GM21576 (cell line): Measurements from ENCODE around the gene HS3ST4.
"Not testable (repeated sequence)": the region's sequence is repeated elsewhere in the genome, so short reads cannot be mapped to it uniquely, and the experiment has no call there.

Experiments
- ATAC-seq: cut with Tn5 transposase; IDR thresholded peaks from one replicate; pipeline ENCODE4 v1.9.1; 2021; ENCODE audit warnings: mild to moderate bottlenecking, moderate library complexity; ENCODE audit not compliant: unreplicated experiment

The HS3ST4 gene

DNA sequence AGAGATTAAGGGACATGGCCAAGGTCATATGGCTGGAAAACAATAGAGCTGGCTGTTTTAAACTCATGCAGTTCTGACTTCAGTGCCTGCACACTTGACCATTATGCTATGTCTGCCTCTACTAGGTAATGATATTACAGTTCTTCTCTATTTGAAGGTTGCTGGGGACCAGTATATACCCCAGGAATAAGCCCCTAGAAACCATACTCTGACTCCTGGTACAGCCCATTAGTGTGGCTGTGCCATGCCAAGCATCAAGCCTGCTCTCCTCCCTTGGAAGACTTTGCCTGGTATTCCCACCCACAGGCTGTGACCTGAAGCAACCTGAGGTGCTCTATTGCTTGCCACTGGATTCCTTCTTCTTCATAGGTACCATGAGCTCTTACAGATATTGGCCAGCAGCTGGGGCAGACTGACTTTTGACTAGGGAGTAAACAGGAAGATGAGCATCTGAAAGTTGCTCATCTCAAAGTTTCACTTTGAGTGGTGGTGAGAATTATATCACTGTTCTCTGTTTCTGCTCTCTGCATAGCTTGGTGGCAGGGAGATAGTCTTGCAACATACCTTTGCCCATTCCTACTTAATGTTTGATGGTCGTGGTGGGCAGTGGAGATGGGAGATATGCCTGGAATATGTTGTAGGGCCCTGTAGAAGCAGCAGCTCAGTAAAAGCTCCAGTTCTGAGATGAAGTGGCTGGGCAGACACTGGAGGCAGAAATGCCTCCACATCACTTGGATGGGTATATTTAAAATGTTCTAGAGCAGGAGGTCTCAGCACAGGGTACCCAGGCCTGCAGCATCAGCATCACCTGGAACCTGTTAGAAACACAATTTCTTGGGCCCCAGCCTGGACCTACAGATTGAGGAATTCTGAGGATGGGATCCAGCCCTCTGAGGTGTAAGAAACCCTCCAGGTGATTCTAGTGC, 274.7 kb downstream of the HS3ST4 start:
- peak; percentile 84 for ATAC-seq

DNA sequence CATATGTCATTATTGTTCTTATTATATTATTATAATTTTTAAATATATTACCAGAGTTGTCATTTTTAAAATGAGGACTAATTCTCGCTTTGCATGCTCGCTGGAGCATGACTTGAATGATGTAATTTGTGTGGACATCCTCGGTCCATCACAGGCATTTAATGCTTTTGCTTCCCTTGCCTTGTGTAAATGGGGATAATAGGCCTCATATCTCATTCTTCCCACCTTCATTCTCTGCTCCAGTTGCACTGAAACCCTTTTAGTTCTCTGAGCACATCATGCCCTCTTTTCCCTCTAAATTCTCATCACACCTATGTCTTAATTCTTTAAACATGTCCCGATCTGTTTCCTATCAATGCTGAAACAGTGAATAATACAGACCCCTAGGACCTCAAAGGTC, 285.4 kb downstream of the HS3ST4 start:
- ATAC-seq, result no peak

DNA sequence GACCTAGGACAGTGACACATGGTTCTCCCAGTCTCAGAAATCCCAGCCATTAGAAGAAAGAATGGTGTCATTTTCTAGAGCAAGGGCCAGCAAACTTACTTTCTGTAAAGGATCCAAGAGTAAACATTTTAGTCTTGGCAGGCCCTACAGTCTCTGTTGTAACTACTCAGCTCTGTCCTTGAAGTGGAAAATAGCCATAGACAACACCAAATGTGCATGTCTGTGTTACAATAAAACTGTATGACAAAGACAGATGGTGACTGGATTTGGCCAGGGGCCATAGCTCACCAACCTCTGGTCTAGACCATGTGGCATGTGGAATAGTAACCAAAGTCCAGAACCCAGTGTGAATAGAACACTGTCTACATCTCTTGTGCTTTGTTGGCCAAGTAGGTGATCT, 286.5 kb downstream of the HS3ST4 start:
- no peak for ATAC-seq

DNA sequence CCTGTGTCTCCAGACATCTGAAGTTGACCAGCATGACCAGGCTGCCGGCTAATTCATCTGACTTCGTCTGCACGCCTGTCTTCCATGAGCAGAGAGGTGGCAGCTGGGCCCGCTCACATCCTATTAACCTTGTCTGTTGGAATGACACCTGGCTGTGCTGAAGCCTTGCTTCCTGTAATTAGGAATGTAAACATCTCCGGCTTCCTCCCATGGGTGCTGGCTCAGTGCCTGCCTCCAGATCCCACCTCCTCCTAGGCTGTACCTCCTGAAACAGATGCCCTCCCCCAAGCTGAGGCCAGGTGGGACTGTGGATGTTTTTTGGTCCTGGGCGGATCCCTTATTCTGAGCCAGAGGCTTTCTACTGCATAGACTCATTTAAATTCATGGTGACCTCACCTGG, 296.3 kb downstream of the HS3ST4 start:
- no peak for ATAC-seq

DNA sequence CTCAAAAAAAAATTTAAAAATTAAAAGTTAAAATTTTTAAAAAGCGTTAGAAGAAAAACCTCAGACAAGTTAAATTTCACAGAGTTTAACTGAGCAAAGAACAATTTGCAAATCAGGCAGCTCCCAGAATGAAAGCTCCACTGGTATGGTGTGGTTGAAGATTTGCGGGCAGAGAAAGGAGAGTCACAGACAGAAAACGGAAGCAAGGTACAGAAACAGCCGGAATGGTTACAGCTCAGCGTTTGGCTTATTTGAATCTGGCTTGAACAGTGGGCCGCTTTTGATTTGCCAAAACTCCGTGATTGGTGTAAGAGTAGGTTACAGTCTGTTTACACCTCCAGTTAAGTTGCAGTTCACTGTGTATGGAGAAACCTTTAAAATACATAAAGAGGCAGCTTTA, 297.1 kb downstream of the HS3ST4 start:
- ATAC-seq, result no peak

DNA sequence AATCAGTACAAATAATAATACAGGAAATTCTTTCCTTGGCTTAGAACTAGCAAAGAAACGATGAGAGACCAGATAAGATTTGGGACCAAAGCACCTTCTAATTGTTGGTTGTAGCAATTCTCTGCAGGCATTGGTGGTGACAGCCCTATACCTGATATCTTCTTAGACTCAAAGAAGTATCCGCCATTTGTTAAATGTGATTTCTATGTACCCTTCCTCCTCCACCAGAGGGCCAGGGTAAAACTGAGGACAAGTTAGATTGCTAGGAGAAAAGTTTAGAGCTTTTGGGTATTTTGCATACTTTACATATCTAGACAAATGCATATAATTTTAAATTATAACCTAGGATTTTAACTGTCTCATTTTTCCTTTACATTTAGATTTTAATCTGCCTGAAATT, 304.3 kb downstream of the HS3ST4 start:
- ATAC-seq, result no peak

DNA sequence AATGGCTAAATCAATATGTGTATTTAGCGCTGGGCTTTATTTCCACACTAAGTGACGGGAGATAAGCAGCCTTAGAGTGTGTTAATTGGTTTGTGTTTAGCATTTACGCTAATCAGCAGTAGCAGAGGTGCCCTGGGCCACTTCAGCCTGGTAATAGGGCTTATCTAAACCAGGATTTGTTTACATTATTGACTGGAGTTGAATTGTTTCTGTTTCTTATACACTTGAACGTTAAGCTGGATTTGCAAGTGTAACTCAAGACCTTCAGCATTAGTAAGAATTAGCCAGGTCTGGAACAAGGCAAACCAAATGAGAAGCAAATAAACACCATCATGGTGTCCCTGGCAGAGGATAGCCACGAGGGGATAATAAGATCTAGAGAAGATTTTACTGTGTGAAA, 313.6 kb downstream of the HS3ST4 start:
- ATAC-seq, result no peak

DNA sequence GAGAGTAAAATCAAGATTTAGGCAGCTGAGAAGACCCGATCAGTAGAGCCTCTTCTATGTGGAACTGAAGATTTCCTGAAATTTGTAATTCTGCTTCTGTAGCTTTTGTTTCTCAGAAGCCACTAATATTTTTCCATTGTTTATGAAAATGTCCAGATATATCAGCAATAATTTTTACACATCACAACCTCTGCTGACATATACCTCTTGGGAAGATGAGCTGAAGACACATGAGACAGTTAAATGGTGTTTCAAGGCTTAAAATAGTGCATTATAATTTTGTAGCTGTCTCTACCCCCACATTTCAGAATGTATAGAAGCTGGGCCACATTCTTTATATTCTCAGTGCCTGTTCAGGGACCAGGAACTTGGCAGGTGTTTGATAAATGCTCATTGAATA, 320.6 kb downstream of the HS3ST4 start:
- no peak for ATAC-seq

DNA sequence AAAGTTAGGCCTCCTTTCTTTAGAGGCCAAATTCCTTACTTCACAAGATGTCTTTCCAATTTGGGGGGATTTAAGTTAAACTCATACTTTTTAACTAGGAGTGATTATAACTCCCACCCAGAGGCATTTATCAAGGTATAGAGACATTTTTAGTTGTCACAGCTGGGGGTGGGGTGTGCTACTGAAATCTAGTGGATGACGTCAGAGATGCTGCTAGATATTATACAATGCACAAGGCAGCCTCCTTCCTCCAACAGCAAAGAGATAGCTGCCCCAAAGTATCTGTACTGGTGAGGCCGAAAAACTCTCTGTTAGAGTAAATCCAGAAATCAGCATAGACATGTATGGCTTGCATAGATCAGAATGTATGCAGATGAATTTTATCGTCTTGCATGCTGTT, 324.0 kb downstream of the HS3ST4 start:
- no peak for ATAC-seq

DNA sequence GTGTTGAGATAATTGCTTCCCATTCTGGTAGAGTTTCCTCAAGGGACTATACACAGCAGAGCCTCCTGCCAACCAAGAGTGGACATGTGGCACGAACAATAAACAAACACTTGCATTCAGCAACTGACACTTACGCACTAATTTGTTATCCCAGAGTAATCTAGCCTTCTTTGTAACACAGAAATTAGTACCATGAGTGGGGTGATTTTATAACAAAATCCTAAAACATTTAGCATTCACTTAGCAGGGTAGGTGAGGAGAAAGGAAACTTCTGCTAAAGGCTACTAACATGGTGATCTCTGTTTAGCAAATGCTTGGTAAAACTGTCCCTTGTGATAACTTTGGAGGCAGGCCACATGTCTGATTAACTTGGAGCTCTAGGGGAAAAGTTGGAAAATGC, 325.2 kb downstream of the HS3ST4 start:
- ATAC-seq, result no peak

DNA sequence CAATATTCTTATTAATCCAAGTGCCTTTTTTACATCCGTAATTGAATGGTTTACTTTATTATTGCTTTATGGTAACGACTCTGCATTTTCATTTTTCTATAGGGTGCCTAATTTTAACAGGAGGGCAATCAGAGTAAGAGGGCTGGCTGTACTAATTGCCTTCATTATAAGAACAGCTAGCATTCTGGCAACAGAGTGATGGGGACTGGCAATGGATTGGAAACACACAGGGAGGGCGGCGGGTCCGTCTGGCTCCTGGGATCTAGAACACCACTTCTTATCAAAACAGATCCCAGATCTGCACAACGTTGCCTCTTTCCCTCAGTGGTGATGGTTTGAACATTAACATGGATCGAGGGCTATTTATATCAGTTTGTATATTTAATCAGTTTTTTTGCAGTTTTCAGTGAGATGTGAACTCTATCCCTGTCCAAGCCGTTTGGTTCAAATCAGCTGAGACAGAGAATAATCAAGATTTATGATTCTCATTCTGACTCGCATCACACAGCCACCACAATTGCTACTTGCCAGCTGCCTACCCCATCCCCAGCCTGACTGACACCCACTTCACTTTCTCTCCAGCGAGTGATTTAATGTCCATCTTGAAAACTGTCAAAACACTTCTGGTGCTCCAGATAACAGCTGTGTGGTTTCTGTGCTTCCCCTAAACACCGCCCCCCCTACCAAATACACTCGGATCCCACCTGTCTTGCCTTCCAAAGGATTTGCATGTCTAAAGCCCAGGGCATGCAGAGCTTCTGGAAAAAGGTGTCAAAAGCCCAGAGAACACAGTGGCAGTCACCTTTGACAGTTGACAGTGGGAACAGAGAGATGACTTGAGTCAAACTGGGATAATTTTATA, 327.9 kb downstream of the HS3ST4 start:
- ATAC-seq, result no peak

DNA sequence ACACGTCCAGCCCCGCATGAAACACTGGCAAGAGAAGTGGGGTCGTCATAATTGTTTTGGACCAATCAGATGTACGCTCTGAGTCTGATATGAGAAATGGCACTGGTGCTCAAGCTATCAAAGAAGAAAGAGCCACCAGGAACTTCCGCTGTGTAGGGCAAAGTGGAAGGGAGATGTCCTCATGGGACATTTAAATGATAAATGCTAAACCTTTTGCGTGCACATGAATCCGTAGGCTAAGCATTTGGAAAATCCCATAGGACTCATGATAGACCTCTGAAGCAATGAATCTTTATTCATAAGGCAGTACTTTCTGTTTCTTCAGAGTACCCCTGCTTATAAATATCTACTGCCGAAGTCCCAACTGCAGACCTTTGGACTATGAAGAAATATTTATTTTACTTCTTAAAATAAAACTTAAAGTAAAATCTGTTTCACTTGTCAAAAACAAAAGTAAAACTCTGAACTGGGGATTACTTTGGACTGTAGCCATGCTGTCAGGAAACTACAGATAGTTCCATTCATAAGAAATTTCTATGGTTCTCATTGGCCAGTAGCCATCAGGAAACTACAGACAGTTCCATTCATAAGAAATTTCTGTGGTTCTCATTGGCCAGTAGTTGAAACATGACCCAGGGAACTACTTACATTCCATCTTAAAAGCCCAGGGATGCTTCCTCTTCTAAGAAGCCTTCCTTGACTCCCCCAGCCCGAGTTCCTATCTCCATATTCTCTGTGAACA, 335.1 kb downstream of the HS3ST4 start:
- no peak for ATAC-seq

DNA sequence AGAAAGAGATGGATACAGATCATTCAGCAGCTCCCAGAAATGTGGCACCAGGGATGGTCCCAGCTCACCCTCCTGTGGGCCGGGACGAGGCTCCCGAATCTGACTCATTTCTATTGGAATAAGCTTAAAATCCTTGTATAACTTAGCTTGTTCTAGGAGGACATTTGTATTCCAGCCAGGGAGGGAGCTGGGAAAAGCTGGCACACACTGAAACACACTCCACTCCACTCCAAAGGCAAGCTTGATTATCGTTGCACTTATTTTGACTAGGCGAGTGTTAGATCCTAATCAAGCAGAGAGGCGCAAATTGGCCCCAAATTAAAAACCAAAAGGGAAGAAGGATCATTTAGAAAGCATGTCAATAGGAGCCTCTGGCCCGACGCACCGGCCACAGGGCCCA, 339.5 kb downstream of the HS3ST4 start:
- ATAC-seq, result no peak

DNA sequence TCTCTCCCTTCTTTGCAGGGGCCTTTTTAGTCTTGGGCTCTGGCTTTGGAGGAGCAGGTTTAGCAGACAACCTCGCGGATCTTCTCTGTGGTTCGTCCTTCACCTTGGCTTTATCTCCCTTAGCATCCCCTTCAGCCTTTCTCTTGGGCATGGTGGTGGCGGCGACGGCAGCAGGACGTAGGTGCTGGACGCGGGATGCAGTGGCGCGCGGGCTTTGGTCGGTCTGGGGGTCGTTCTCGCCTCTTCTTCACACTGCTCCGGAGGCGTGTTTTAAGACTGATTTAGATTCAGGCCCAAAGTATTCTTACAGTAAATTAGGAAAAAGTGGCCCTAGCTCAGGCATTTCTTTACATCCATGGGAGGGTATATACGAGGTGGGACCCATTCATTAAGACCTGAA, 340.9 kb downstream of the HS3ST4 start:
- not testable (repeated sequence) for ATAC-seq

DNA sequence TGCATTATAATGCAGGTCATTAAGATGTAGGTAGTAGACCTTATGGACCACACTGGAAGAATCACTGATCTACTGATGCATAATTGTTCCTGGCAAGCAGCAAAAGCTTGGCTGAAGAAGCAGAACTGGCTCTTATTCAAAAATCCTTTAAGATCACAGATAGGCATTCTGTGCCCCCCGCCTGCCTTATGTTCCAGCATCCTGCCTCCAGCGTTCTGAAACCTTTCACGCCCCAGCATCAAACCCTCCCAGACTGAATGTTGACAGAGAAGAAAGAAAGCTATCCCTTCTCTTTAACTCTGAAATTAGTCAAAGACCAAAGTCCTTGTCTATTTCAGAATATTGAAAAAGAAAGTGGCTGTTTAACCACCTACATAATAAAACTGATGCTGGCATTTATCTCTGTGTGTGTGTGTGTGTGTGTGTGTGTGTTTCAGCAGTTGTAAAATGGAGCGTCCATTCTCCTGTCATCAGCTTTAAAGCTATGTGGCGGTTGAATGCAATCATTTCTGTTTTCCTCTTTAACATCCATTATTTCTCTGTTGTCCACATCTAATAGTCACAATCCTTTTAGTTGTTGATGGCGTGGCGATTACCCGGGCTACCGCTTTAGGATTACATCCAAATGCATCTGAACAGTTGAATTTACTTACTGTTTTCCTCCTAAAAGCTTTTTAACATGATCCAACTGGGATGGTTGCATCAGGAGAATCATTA, 350.4 kb downstream of the HS3ST4 start:
- no peak for ATAC-seq

DNA sequence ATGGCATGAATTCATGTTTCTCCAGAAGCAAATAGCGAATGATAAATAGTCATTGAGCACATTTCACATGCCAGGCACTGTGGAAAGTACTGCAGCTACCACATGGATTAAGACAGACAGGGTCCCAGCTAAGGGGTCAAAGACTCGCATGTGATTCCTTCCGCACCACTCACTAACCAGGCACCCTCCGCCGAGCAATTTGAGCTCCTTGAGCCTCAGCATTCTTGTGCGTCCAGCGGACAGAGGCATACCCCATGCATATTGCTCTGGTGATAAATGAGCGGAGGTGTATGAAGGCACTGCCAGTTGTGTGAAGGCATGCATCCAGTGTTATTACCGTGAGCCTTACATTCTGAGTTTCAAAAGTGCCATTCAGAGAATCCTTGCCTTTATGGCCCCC, 358.7 kb downstream of the HS3ST4 start:
- no peak for ATAC-seq

DNA sequence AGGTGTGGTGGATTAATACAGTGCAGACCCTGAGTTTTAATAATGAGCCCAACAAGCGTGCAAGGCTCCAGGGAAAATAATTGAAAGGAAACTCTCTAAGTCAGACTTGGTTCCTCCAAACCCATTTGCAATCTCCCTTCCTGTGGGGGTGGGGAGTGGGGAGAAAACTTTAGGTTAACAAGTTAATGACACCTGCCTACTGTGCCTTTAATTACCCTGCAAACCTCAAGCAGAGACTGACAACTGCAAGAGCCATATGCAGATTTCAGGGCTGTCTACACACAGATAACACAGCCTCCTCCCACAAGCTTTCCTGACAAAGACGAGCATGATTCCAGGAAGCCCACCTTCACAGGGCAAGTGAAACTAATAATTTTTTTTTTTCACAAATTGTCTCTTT, 359.3 kb downstream of the HS3ST4 start:
- ATAC-seq, result no peak

DNA sequence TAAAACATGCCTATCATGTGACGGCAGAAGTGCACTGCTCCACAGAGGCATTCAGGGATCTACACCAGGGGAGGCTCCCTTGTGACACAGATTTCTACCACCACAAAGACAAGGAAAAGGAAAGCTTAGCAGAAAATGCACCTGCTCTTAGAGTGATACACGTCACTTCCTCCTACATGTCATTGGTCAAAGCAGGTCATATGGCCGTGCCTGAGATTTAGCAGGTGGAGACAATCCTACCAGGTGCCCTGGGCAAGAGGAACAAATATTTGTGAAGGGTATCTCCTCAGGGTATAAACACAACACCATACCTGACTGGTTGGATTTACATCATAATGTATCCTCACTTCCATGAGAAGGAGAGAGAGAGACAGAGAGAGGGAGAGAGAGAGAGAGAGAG, 362.1 kb downstream of the HS3ST4 start:
- ATAC-seq, result no peak

DNA sequence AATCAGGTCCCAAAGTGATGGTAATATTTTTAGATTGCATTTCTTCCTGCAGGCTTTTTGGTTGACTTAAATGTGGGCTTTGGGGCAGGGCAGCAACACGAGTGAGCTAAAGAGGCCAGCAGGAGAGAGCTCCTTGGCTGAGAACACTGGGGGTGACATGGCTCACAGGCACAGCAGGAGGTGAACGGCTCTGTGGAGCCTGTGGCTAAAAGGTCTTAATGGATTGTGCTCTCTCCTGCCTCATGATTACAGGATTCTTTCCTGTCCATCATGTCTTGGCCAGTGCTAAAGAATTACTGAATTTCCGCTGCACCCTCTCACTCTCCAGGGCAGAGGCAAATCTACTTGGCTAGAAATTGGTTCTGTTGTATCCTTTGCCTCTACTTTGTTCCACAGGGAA, 366.6 kb downstream of the HS3ST4 start:
- ATAC-seq, result no peak

DNA sequence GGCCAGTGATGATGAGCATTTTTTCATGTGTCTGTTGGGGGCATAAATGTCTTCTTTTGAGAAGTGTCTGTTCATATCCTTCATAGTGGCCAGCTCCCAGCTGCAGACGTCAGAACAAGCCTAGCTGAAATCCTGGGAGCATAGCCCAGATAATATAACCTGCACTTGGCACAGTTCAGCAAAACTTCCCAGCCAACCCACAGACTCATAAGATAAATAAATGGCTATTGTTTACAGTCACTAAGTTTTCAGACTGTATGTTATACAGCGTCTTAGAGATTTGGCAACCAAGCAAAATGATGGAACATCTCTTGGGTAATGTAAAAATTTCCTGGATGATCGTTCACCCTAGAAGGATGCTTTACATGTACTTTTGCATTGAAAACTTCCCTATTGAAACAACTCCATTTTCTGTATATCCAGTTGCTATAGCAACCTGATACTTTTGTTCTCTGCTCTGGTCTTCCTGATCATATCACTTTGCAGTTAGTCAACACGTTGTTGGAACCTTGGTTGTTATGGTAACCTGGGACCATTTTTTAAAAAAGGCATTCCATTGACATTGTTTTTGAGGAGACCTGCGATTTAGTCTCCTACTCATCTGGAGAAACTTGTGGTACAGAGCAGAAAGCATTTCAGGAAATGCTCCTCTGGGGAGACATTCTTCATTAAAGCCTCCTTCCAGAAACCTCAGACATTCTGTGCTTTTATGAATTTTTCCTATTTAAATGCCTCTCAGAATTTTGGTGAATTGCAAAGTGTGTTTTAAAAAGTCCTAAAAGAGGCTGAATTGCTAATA, 378.7 kb downstream of the HS3ST4 start:
- no peak for ATAC-seq
